Measurements from ENCODE around the gene WDR43.

DNA sequence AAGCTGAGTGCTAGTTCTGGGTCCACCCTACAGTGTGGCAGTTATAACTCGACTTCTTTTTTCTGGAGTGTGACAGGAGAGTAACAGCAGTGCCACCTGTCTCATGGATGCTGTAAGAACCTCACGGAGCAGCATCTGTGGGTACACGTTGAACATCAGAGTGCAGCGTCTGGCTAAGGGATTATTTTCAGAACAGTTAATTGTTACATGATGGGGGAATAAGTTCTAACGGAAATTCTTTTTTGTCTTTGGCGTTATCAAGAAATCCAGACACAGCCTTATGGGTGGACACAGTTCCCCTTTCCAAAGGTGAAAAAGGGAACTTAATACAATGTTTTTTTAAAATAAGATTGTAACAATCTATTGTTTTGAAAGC is 58.4 kb downstream of the WDR43 start:
- peak in 1 of 5 experiments; percentile 7 for TF ChIP-seq CTCF (IDR thresholded peaks at IDR 0.05)
- TF ChIP-seq POLR2AphosphoS5 (IDR thresholded peaks at IDR 0.05) = no peak

Data from transverse colon (tissue), 4 donors.